MM.1S (cell line): ENCODE data around the gene FIGN.

Experiments
- EZH2 ChIP-seq: fragments of 300-600 bp; sonication (generic); optimal IDR thresholded peaks from 2 replicates; pipeline ENCODE3; 2017; ENCODE audit warnings: low read depth, mild to moderate bottlenecking, antibody characterized with exemption, low read length, mixed read lengths
- EZH2phosphoT487 ChIP-seq: fragments of 300-600 bp; sonication (generic); IDR thresholded peaks from 2 replicates; pipeline ENCODE4 v1.6.1; 2018; ENCODE audit warnings: antibody characterized with exemption, low read length
- TF ChIP-seq, protein P1 (sequence below): fragments of 300-600 bp; sonication (generic); IDR thresholded peaks from 2 replicates; pipeline ENCODE4 v1.5.1; 2016; ENCODE audit warnings: antibody characterized with exemption, low read length, mixed read lengths

DNA sequence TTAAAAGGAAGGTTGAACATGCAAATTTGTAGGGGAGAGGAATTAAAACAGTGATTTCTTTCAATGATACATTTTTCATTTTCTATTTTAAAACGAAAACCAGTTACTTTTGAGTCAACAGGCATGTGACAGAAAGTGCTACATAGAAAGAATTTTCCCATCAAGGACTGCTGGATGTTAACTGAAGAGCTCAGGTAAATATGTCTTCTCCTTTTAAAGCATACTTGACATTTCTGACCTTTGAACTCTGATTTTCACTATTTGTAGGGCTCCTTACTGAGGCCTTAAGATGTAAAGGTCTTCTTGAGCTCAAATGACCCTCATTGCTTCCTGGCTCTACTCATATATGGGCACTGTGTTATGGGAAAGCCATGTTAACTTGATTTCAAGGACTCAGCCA is 32.4 kb downstream of the FIGN start:
- TF ChIP-seq, protein P1, sequence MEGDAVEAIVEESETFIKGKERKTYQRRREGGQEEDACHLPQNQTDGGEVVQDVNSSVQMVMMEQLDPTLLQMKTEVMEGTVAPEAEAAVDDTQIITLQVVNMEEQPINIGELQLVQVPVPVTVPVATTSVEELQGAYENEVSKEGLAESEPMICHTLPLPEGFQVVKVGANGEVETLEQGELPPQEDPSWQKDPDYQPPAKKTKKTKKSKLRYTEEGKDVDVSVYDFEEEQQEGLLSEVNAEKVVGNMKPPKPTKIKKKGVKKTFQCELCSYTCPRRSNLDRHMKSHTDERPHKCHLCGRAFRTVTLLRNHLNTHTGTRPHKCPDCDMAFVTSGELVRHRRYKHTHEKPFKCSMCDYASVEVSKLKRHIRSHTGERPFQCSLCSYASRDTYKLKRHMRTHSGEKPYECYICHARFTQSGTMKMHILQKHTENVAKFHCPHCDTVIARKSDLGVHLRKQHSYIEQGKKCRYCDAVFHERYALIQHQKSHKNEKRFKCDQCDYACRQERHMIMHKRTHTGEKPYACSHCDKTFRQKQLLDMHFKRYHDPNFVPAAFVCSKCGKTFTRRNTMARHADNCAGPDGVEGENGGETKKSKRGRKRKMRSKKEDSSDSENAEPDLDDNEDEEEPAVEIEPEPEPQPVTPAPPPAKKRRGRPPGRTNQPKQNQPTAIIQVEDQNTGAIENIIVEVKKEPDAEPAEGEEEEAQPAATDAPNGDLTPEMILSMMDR: no peak
- TF ChIP-seq EZH2: no peak
- no peak for TF ChIP-seq EZH2phosphoT487
